Hypothalamus (tissue), 51 donors: Measurements from ENCODE around the gene UBE3C.

Experiments used
- DNase-seq, 51 donors: peaks; one replicate each; lab custom pipeline; 2025; lab: John Stamatoyannopoulos, UW

The UBE3C gene

GRCh38 chr7:157168571-157168970 lies 29.8 kb downstream of the UBE3C start:
- no peak for DNase-seq

- no peak for DNase-seq
Observed at GRCh38 chr7:157176771-157177170, 38.0 kb downstream of the UBE3C start.

- DNase-seq = no peak
Observed at GRCh38 chr7:157177333-157177982, 38.7 kb downstream of the UBE3C start.

- no peak for DNase-seq
Observed at GRCh38 chr7:157177983-157178381, 39.3 kb downstream of the UBE3C start.

- no peak for DNase-seq
Observed at GRCh38 chr7:157183832-157184231, 45.1 kb downstream of the UBE3C start.

- no peak for DNase-seq
Observed at GRCh38 chr7:157188091-157188665, 49.5 kb downstream of the UBE3C start.

GRCh38 chr7:157189405-157189804 lies 50.7 kb downstream of the UBE3C start:
- no peak for DNase-seq

GRCh38 chr7:157192861-157193260 lies 54.1 kb downstream of the UBE3C start:
- no peak for DNase-seq

GRCh38 chr7:157193274-157193673 lies 54.5 kb downstream of the UBE3C start:
- DNase-seq = no peak

- DNase-seq = no peak
Observed at GRCh38 chr7:157194948-157195347, 56.2 kb downstream of the UBE3C start.

- no peak for DNase-seq
Observed at GRCh38 chr7:157195868-157196267, 57.1 kb downstream of the UBE3C start.

- DNase-seq = no peak
Observed at GRCh38 chr7:157204134-157204533, 65.4 kb downstream of the UBE3C start.

GRCh38 chr7:157205438-157205837 lies 66.7 kb downstream of the UBE3C start:
- DNase-seq = no peak

GRCh38 chr7:157208571-157209413 lies 70.1 kb downstream of the UBE3C start:
- DNase-seq = no peak

- no peak for DNase-seq
Observed at GRCh38 chr7:157210682-157211081, 72.0 kb downstream of the UBE3C start.

GRCh38 chr7:157211690-157212089 lies 73.0 kb downstream of the UBE3C start:
- peak in 1 of 51 donors; percentile 13 for DNase-seq

GRCh38 chr7:157219154-157219553 lies 80.4 kb downstream of the UBE3C start:
- DNase-seq = no peak

- DNase-seq = peak in 1 of 51 donors; percentile 5
Observed at GRCh38 chr7:157220916-157221569, 82.3 kb downstream of the UBE3C start.

GRCh38 chr7:157222687-157223086 lies 84.0 kb downstream of the UBE3C start:
- DNase-seq = no peak

- DNase-seq = peak in 1 of 51 donors; percentile 10
Observed at GRCh38 chr7:157224627-157225026, 85.9 kb downstream of the UBE3C start.

GRCh38 chr7:157228864-157229422 lies 90.2 kb downstream of the UBE3C start:
- no peak for DNase-seq
